ENCODE measurements around the gene ACSF3.

Gene ACSF3

DNA sequence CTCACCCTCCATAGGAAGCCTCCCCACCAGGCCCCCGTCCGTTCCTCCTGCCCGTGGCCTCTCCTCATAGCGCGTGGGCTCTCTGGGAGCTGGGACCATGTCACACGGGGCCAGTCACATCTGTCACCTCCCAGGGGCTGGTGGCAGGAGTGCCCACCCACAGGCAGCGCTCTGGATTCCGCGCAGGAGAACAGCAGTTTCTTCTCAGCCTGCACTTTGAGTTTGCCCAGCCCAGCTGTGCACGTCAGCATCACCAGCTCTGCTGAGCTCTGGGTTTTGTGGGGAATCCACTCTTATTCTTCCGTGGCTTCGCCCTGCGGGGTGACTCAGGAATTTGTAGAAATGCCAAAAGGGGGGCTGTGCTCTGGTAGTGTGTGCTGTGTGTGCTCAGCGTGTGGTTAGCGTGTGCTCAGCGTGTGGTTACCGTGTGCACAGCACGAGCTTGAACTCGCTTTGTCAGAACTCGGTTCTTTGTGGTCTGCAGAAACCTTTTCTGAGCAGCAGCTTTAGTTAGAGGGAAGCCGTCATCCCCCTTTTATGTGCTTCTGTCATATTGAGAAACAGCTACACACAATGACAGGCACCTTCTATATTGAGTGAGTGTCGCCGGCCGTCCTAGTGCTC is 3.2 kb downstream of the ACSF3 start:
- DNase-seq: no peak

DNA sequence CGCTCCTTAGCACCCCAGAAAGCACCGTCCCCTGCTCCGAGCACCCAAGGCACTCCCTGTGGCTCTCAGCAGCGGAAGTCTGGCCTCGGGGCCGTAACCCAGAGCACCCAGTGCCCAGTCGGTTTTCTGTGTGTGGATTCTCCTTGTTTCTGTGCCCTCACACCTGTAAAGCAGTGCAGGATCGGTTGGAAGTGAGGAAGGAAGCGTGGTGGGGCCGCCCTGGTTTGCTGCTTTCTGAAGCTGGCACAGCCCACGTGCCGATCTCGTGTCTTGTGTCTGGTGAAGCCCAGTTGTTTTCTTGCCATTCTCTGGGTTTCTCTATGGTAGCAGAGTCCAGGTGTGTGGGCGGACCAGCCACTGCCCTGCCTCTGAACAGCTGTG is 3.7 kb downstream of the ACSF3 start:
- DNase-seq: no peak

DNA sequence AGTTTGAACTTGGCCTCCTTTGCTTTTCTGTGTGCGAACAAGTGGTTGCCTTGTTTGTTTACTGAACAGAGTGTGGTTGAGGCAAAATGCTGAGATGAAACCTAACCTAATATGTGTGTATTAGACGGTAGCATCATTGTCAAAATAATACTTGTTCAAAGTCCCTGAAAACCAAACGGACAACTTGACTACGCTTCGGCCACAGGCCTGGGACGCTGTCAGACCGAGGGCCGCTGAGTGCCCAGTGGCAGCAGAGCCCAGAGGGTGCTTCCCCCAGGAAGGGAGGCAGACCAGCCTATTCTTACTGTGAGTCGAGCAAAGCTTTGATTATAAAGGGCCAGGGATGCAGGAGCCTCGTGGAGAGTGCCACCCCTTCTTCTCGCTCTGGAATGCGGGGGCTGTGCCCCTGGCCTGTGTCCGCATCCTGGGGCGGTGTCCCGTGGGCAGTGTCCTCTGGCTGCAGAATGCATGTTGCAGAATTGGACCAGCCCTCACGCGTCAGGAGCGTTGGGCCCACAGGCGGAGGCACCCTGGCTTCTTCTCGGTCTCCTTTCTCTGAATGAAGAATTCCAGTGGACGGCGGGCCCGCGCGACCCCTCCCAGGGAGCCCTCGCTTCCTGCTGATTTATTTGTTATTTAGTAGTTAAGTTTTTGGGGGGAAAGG is 5.2 kb downstream of the ACSF3 start:
- DNase-seq: no peak

DNA sequence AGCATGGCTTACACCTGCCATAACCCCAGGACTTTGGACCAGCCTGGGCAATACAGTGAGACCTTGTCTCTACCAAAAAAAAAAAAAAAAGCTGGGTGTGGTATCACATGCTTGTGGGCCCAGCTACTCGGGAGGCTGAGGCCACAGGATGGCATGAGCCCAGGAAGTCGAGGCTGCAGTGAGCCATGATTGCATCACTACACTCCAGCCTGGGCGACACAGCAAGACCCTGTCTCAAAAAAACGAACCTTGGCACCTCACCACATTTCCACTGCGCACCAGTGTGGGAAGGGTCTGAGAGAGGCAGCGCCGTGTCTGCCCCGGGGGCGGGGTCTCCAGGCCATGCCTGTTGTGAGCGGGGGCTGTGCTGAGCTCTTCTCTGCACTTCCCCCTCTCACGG is 6.3 kb downstream of the ACSF3 start:
- no peak for DNase-seq

DNA sequence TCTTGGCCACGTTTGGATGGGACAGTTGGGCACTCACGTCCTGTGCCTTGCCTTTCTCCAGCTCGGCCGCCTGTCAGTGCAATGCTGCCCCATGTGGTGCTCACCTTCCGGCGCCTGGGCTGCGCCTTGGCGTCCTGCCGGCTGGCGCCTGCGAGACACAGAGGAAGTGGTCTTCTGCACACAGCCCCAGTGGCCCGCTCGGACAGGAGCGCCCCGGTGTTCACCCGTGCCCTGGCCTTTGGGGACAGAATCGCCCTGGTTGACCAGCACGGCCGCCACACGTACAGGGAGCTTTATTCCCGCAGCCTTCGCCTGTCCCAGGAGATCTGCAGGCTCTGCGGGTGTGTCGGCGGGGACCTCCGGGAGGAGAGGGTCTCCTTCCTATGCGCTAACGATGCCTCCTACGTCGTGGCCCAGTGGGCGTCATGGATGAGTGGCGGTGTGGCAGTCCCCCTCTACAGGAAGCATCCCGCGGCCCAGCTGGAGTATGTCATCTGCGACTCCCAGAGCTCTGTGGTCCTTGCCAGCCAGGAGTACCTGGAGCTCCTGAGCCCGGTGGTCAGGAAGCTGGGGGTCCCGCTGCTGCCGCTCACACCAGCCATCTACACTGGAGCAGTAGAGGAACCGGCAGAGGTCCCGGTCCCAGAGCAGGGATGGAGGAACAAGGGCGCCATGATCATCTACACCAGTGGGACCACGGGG is 7.1 kb downstream of the ACSF3 start:
- DNase-seq: no peak

DNA sequence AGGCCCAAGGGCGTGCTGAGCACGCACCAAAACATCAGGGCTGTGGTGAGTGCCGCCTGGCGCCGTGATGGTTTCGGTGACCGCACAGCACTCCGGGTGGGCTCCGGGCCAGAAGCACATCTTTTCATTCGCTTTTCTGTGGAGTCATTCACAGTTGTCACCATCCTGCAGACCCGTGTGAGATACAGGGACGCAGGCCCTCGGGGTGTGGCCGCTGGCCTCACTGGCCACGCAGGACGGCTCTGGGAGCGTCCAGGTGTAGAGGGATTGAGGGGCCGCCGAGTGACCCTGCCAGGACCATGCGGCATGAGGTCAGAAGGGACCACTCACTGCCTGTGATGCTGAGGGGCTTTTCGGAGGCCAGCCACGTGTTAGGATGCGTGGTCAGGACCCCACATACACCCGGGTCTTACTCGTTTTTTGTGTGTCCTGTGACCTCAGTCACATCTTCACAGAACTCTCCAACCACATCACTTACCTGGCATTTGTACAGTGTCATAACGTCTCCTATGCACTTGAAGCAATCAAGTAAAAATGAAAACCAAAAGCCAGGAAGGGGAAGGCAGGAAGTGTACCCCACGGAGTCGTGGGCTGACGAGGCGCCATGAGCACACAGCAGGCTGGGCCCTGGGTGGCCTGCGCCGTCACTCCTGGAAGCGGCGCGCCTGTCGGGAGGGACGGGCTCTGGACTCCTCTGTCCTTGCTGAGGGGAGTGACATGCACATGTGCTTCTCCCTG is 7.8 kb downstream of the ACSF3 start:
- no peak for DNase-seq

DNA sequence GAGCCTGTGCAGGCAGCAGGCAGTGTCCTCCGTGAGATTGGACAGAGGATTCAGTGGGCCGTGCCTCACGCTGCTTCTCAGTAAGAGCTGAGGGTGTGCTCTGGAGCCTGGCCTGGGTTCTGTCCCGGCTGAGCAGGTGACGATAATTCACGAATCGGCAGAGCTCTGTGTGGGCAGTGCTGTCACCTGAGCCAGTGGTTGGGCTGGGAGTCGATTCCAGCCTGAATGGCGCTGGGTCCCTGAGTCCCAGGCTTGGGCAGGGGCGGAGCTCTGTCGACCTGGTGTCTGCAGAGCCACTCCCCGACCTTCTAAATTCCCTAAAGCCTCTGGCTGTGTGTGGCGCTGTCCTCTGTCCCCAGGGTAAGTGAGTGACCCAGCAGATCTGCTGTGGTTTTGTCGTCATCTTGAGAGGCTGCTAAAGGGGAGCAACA is 8.4 kb downstream of the ACSF3 start:
- DNase-seq: no peak

DNA sequence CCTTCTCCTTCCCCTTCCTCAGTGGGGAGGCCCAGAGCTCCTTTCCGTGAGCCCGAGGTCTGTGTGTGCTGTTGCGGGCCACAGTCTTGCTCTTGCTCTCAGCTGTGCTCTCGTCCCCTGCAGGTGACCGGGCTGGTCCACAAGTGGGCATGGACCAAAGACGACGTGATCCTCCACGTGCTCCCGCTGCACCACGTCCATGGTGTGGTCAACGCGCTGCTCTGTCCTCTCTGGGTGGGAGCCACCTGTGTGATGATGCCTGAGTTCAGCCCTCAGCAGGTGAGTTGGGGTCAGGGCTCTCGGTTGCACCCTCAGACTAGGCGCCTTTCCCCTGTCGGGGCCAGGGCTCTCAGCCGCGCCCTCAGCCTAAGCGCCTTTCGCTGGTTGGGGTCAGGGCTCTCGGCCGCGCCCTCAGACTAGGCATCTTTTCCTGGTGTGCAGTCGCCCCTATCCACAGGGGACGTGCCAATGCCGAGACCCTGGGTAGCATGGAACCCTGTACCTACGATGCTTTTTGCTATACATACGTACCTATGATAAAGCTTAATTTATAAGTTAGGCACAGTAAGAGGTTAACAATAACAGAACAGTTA is 8.9 kb downstream of the ACSF3 start:
- DNase-seq: no peak

DNA sequence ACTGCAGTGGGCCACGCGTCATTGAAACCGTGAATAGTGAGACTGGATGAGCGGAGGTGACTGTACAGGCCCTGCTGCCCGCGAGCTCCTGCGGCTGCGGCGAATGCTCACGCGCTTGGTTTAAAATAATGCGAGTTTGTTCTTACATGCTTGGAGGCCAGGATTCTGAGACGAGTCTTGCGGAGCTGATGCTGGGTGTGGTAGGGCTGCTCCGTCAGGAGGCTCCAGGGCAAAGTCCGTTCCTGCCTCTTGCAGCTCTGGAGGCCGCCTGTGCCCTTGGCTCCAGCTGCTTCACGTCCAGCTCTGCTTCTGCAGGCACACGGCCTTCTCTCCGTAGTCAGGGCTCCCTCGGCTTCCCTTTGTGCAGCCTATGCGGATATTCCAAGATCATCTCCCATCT is 9.5 kb downstream of the ACSF3 start:
- no peak for DNase-seq

DNA sequence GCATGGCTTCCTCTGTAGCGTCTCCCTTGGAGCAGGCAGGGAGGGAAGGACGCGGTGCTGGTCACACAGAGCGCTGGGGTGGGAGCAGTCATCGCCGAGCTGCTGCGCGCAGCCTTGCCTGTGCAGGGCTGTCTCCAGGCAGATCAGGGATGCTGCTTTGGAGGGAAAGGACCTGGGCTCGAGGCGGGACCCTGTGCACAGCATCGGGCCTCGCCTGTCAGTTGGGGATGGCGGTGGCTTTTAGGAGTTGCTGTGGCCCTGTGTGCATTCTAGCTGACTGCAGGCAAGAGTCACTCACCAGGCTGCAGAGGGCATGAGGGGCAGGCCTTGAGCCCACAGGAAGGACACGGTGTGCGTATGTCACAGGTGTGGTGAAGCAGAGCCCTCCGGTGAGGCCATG is 10.1 kb downstream of the ACSF3 start:
- DNase-seq: no peak

DNA sequence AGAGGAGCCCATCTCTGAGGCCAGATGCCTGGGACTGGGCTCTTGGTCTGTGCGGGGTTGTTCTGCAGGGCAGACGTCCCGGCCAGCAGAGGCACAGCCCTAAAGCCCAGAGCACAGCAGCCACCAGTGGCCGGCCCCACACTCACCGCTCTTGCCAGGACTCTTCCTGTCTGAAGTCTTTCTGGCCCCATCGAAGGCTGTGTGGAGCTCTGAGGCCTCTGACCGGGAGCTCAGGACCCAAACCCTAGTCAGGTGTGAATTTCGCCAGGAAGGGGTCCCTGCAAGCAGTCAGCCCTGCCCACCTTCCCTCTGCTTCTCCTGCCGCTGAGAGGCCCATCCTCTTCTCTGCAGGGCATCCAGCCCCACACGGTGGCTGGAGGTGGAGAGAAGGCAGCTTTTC is 10.7 kb downstream of the ACSF3 start:
- DNase-seq: no peak

DNA sequence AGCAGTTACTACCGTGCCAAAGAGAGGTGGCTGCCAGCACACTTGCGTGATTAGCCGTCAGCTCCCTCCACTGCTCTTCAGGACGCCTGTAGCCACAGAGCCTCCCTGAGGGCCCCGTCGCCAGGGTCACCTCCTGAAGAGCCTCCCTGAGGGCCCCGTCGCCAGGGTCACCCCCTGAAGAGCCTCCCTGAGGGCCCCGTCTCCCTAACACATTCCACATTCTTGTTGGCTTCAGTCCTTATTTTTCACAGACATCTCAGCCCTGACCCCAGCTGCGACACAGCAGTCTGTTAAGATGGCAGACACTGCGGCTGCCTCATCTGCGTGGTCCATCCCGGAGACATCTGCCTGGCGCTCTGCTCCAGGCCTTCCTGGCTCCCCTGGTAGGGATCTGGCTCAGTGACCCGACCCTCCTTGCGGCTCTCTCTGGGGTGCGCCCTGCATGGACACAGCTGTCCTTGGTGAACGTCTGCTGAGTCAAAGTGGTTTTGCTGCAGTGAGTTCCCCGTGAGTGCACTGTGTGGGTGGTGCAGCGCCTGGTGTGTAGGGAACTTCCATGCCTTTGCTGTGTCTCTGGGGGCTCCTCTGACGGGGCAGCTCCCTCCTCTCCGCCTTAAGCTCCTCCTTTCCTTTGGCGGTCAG is 11.4 kb downstream of the ACSF3 start:
- peak; percentile 32 to 73 for DNase-seq

DNA sequence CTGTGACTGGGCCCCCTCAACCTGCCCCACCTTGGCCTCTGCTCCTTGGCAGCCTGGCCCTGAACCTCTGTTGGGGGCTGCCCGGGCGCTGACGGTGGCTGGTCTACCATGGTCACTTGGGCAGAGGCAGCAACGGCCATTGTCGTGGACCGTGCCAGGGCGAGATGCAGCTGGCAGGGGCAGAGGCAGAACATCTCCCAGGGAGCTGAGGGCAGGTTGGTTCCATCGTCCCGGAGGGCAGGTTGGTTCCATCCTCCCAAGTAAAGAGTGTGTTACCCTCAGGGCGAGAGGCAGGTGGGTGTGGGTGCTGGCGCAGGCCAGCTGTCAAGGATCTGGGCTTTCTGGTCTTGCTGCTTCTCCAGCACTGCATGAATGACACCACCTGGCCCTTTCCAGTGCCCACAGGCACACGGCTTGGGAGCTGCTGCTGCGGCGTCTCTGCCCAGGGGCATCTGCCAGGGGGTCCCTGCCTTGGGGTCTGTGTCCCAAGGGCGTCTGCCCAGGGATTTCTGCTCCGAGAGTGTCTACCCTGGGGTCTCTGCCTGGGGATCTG is 12.0 kb downstream of the ACSF3 start:
- no peak for DNase-seq

DNA sequence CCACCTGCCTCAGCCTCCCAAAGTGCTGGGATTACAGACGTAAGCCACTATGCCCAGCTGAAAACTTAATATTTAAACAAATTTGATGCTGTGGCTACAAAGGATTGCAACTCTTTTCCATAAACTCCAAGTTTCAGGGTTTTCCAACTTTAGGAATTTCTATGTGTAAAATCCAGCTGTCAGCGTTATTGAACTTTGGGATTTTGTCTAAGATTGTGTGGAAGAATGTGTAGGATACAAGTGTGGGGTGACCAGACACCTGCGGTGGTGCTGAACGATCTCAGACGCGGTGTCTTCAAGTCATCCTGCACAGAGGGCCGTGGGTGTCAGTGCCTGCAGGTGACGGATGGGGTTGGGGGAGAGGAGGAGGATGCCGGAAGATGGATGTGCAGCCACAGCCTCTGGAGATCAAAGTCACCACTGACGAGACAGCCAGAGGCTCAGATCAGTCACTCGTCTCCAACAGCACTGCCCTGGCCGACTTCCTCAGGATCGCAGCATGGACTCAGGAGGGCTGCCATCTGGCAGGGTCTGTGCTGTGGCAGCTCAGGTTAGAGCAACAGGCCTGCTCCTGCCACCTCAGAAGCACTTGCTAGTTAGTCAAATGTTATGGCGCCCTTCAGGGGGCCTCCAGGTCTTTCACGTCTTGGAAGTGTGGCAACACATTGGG is 13.0 kb downstream of the ACSF3 start:
- DNase-seq: no peak

DNA sequence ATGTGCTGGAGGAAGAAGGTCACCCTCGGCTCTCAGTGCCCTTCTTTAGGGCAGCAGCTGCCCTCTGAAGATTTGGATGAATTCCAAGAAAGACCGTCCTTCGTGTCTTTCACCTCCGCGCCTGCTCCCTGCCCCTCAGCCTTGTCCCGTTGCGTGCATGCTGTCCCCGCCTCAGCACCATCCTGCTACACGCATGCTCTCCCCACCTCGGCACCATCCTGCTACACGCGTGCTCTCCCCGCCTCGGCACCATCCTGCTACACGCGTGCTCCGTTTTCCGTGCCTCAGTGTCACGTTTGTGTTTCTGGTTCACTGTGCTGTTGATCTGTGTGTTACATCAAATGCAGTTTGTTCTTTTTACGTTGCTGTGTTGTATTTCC is 13.5 kb downstream of the ACSF3 start:
- DNase-seq: no peak

DNA sequence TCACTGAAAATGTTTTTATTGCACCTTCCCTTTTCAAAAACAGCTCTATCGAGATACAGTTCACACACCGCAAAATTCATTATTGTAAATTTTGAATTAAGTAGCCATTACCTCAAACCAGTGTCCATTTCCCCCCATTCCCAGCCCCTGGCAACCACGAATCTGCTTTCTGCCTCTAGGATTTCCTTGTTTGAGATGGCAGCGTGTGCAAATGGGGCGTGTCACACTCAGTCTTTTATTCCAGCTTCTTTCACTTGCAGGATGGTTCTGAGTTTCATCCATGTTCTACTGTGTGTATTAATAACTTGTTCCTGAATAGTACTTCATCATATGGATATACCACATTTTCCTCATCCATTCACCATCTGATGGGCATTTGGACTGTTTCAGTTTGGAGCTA is 14.8 kb downstream of the ACSF3 start:
- no peak for DNase-seq

DNA sequence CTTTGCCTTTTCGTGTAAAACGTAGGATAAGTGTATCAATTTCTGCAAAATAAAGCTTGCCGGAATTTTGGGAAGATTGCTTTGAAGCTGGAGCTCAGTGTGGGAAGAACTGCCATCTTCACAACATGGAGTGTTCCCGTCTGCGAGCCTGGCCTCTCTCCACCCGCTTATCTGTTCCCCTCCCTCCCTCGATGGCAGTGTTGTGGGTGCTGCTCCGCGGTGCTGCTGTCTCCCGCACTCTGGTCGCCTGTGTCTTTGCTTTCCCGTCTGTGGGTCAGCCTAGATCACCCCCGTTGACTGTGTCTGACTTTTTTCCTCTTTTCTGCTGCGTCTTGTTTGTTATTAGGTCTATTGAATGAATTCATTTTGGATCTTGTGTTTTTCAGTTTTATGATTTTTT is 17.0 kb downstream of the ACSF3 start:
- no peak for DNase-seq

DNA sequence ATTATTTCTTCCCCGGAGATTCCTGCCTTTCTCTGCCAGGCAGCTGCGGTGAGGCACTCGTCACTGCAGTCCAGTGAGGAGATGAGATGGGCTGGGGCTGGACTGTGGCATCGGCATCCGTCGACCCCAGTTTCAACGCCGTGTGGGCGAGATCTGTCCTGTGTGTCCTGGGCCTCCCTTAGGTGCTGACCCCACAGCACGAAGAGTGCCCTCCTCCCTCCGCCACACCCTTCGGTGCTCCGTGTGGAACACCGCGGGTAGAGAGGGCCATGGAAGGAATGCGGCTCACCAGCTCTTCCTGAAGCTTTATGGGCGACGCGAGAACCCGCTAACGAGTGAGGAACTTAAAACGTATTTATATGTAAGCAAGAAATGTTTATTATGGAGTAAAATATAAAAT is 17.6 kb downstream of the ACSF3 start:
- DNase-seq: no peak

DNA sequence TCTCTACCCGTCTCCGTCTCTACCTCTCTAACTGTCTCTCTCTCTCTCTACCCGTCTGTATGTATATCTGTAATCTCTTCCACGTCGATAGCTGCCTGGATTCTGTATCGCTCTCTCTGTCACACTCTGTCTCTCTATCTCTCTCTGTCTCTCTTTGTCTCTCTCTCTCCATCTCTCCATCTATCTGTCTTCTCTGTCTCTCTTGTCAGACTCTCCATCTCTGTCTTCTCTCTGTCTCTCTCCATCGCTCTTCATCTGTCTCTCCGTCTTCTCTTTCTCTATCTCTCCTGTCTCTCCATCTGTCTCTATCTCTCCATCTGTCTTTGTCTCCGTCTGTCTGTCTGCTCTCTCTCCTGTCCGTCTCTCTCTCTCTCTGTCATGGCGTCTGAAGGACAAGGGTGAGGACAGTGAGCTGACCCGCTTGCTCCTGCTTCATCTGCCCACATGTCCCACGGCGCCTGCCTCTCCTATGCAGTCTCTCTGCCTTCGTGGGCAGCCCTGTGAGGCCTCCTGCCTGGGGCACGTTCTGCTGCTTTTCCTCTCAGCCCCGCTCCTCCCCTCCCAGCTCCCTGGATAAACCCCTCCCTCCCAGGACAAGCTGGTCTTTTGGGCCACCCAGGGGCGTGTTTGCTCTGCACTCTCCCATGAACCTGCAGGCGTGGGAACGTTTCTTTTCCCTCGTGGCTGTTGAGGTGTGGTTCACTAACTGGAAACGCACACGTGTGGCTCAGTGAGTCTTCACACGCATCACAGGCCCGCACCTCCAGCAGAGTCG is 18.9 kb downstream of the ACSF3 start:
- DNase-seq: no peak

DNA sequence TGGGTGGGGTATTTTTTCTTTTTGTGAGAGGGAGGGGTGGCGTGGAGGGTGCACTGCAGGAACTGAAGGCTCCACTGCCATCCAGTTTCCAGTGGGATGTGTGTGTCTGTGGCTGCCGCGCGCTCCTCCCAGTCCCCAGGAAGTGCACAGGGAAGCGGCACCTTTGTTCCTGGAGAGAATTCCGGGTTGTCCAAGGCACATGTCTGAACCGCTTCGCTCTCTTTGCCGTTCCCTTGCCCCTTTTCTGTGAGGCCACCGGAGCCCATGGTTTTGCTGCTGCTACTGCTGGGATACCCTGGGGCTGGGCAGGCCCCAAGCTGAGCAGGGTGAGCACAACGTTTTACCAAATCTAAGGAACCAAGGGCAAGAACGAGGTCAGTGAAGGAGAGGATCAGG is 19.5 kb downstream of the ACSF3 start:
- no peak for DNase-seq

DNA sequence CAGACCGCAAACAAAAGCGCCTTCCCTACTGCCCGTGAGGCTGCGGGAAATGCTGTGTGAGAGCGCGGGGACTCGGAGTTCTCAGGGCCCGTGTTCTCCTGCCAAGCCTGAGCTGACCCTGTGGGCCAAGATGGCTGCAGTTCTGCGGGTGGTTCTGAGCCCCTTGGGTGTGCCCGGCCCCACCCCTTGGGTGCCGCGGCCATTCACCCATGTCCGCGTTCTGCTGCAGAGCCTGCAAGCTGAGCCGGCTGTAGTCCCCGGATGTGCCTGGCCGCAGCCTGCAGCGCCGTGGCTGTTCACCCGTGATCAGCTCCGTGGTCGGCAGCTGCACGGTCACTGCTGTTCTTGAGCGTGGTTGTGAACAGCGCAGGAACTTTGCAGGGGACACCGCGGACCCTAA is 20.0 kb downstream of the ACSF3 start:
- DNase-seq: no peak

Data from inflammatory macrophage treated with lipopolysaccharide for 1 hour (primary cell).